ENCODE results near the gene CFAP92.
A peak's percentile ranks its signal among the peaks of the same experiment; 100 is the strongest.

The CFAP92 gene

GRCh38 chr3:129026728-129027543 lies 33.1 kb upstream of the CFAP92 start:
- DNase-seq (ENCODE audit: low read depth) = peak; percentile 47

DNA sequence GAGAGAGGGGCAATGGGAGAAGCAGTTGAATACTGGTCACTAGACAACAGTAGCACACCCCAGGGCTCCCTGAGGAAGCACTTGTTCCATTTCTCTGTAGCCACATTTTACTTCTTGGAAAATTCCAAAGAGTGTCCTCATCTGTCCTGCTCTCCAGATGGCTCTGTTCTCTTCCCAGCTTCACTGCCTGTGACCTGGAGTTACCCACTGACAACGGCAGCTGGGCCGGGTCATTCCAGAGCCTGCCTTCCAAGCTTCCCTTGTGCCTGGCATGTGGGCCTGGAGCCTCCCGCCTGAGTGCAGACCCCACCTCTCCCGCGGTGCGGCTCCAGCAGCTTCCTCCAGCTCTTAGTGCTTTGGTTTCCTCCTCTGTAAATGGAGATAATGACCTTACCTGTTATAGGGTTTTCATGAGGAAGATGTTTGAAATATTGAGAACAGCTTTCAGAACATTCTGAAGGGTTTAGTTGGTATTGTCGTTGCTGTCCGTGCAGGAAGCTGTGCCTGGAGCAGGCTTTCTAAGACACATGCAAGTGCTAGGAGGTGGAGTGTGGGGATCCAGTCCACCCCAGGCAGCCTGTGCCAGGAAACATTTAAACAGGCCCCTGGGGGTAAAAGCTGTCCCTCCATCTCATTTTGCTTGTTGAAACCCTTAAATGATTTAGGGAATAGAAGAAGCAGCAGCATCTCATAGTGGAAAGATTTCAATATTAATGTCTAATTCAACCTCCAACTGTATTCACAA lies 32.0 kb upstream of the CFAP92 start:
- no peak for DNase-seq (ENCODE audit: low read depth)

GRCh38 chr3:129025108-129025507 lies 31.2 kb upstream of the CFAP92 start:
- DNase-seq (ENCODE audit: low read depth) = no peak

DNA sequence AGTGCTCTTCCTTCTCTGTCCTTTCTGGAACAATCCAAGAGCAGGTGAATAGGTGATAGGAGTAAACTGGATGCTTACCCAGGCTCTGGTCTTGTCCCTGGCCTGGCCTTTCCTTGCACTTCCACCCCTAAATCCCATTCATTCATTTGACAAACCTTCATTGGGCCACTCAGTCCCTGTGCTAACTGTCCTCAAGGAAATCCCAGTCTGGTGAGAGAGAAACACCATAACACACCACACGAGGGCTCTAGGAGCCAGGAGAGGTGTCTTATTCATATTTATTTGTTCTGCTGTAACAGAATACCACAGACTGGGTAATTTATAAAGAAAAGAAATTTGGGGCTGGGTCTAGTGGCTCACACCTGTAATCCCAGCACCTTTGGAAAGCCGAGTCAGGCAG lies 30.0 kb upstream of the CFAP92 start:
- no peak for DNase-seq (ENCODE audit: low read depth)

DNA sequence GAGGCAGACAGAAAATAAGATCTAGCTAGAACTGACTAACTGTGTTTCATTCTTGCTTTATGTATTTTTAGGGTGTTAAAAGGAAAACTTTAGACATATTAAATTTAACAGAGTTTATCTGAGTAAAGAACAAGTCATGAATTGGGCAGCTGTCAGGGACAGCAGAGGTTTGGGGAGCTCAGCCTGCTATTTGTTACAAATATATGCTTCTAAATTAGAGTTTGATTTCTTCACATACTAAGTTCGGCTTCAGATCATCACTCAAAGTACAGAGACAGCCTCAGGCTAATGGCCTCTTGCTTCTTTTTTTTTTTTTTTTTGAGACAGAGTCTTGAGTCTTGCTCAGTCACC lies 29.1 kb upstream of the CFAP92 start:
- no peak for DNase-seq (ENCODE audit: low read depth)

GRCh38 chr3:129022114-129023007 lies 28.5 kb upstream of the CFAP92 start:
- peak; percentile 18 for DNase-seq (ENCODE audit: low read depth)

DNA sequence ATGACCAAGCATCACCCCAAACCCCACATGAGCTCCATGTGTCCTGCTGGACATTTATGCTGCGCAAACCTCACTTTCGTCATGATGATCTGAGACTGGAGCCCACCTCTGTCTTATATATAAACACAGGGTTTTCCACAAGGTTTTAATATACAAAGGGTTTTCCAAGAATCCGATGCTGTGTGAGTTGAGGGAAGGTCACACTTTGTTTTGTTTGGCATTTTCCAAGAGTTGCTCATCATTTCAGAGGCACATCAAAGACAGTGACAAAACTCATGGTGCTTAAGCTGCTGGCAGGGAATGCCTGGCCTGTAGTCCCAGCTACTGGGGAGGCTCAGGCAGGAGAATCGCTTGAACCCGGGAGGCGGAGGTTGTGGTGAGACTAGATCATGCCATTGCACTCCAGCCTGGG lies 27.3 kb upstream of the CFAP92 start:
- peak; percentile 8 for DNase-seq (ENCODE audit: low read depth)

GRCh38 chr3:129020691-129021090 lies 26.8 kb upstream of the CFAP92 start:
- no peak for DNase-seq (ENCODE audit: low read depth)

DNA sequence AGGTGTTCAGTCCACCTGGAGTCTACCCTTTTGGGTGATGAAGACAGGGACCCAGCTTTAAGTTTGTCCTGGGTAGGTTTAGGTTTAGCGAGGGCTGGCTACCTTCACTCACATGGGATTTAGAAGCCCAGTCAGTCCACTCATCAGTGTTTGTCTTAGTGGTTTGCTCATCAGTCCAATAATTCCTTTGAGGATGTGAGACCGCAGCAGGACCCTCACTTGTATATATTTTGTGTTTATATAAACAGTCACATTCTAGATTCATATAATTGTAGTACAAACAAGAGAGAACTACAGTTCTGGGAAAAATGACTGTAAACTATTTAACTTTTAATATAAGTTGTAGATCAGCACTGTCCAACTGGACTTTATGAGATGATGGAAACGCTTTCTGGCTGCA lies 25.4 kb upstream of the CFAP92 start:
- no peak for DNase-seq (ENCODE audit: low read depth)

DNA sequence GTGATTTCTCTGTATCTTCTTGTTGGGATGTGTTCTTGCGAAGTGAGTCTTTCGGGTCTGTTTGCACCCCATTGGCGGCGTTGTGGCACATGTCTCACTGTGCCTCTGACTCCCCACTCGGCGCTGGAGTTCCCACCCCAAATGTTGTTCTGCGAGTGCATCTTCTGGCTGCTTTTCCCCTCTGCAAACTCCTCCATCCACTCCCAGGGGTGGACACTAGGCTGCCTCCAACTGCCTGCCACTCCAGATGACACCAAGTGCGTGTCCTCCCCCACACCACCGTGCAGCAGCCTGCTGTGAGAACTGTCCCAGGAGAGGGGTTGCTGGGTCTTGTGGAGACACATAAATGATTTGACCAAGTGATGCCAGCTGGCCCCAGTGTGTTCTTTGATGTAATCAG lies 24.9 kb upstream of the CFAP92 start:
- no peak for DNase-seq (ENCODE audit: low read depth)

DNA sequence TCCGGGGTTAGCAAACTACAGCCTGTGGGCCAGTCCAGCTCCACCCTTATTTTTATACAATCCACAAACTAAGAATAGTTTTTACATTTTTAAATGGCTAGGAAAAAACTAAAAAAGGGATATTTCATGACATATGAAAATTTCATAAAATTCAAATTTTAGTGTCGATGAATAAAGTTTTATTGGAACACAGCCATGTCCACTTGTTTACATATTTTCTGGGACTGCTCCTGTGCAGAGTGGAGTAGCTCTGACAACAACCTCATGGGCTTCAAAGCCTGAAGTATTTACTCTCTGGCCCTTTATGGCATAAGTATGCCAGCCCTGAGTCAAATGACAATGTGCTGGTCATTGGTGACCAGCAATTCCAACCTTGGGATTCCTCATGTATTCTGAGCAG lies 24.4 kb upstream of the CFAP92 start:
- no peak for DNase-seq (ENCODE audit: low read depth)

DNA sequence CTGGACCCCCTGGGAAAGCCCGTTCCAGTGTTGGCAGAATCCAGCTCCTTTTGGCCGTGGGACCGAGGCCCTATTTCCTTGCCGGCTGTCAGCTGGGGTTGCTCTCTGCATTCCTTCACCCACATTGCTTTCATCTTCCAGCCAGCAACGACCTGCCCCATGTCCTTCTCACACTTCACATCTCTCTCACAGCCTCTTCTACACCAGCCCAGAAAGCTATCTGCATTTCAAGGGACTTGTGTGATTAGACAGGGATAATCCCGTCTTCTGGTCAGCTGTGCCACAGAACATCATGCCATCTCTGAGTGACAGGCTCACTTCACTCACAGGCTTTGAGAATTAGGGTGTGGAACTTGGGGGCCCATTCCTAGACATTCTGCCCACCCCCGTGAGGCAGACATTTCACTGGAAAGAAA lies 23.6 kb upstream of the CFAP92 start:
- no peak for DNase-seq (ENCODE audit: low read depth)

- DNase-seq (ENCODE audit: low read depth) = no peak
These were observed 23.0 kb upstream of the CFAP92 start for GRCh38 chr3:129016720-129017483.

GRCh38 chr3:129016356-129016719 lies 22.5 kb upstream of the CFAP92 start:
- DNase-seq (ENCODE audit: low read depth) = no peak

- no peak for DNase-seq (ENCODE audit: low read depth)
These were observed 21.7 kb upstream of the CFAP92 start for GRCh38 chr3:129015388-129016105.

DNA sequence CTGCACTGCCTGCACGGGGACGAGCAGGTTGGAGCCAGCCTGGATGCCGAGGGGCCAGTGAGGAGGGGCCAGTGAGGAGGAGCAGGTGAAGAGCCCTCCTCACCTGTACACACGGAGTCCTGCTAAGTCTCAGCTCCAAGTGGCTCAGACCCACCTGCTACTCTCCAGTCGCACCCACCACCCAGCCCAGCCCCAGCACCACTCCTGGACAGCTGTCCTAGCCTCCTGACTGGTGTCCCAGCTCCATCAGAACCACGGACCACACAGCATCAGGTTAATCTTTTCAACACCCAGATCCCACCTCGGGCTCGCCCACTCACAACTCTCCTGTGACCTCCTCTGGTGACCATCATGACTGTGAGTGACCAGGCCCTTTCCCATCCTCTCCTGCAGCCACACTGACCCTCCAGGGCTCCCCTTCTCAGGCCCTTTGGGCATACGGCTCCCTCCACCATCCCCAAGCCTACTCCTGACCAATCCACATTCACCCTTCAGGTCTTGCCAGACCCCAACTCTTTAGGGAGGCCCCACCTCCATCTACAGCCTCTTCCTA lies 21.0 kb upstream of the CFAP92 start:
- no peak for DNase-seq (ENCODE audit: low read depth)

DNA sequence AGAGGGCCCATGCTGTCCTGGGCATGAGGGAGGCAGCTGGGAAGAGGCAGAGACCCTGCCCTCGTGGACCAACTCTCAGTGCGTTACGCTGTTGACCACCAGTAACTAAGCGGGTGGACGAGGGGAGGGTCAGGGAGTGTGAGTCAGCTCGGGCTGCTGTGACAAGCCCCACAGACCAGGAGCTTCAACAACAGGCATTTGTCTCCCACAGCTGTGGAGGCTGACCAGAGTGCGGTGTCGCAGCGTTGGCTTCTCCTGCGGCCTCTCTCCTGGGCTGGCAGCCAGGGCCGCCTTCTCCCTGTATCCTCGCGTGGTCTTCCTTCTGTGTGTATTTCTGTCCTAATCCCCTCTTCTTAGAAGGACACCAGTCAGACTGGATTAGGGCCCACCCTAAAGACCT lies 20.3 kb upstream of the CFAP92 start:
- no peak for DNase-seq (ENCODE audit: low read depth)

- DNase-seq (ENCODE audit: low read depth) = no peak
These were observed 19.6 kb upstream of the CFAP92 start for GRCh38 chr3:129013491-129013891.

GRCh38 chr3:129010310-129010956 lies 16.6 kb upstream of the CFAP92 start:
- no peak for DNase-seq (ENCODE audit: low read depth)

GRCh38 chr3:129009266-129009665 lies 15.4 kb upstream of the CFAP92 start:
- DNase-seq (ENCODE audit: low read depth) = no peak

Measured in fibroblast of gingiva (primary cell).